Loucy (cell line): ENCODE data around the gene PTRH2.

Source experiments
- H2AFZ ChIP-seq: fragments of 200-600 bp; sonication (generic); 2 replicates; pipeline ENCODE4 v1.6.0; 2016; ENCODE audit warnings: antibody characterized with exemption, mild to moderate bottlenecking, low read length, moderate library complexity
- H3F3A ChIP-seq: fragments of 200-600 bp; 2 replicates; pipeline ENCODE4 v1.6.0; 2016; ENCODE audit warnings: antibody characterized with exemption, low read depth, mild to moderate bottlenecking
- H3K27me3 ChIP-seq: fragments of 200-600 bp; sonication (generic); 2 replicates; pipeline ENCODE4 v1.6.1; 2014; ENCODE audit warnings: low read length, mild to moderate bottlenecking; ENCODE audit not compliant: insufficient read depth, poor library complexity, severe bottlenecking
- H3K36me3 ChIP-seq: fragments of 200-600 bp; sonication (generic); 2 replicates; pipeline ENCODE4 v1.6.1; 2016; ENCODE audit warnings: low read length; ENCODE audit not compliant: insufficient read depth
- H3K4me1 ChIP-seq: fragments of 200-600 bp; sonication (generic); 2 replicates; pipeline ENCODE4 v1.5.1; 2014; ENCODE audit warnings: low read length, mild to moderate bottlenecking; ENCODE audit not compliant: insufficient read depth, poor library complexity, severe bottlenecking
- H3K4me2 ChIP-seq: fragments of 200-600 bp; sonication (generic); 2 replicates; pipeline ENCODE4 v1.6.0; 2014; ENCODE audit warnings: antibody characterized with exemption, low read length, low read depth, mild to moderate bottlenecking; ENCODE audit not compliant: poor library complexity, severe bottlenecking
- H3K4me3 ChIP-seq: fragments of 200-600 bp; sonication (generic); 2 replicates; pipeline ENCODE4 v1.5.1; 2014; ENCODE audit warnings: low read length, mild to moderate bottlenecking, mixed read lengths; ENCODE audit not compliant: poor library complexity, severe bottlenecking
- H3K79me2 ChIP-seq: fragments of 200-600 bp; sonication (generic); 2 replicates; pipeline ENCODE4 v1.6.1; 2014; ENCODE audit warnings: low read length; ENCODE audit not compliant: insufficient read depth
- H3K9ac ChIP-seq: fragments of 200-600 bp; sonication (generic); 2 replicates; pipeline ENCODE4 v1.6.0; 2014; ENCODE audit warnings: mild to moderate bottlenecking, low read depth, low read length, moderate library complexity; ENCODE audit not compliant: poor library complexity, severe bottlenecking
- H3K9me2 ChIP-seq: fragments of 200-600 bp; sonication (generic); replicated peaks from 2 replicates; pipeline ENCODE4 v1.6.1; 2016; ENCODE audit warnings: low read depth, low read length, mixed read lengths
- H3K9me3 ChIP-seq: fragments of 200-600 bp; sonication (generic); 2 replicates; pipeline ENCODE4 v1.6.1; 2014; ENCODE audit warnings: mild to moderate bottlenecking, antibody characterized with exemption, low read length, low read depth; ENCODE audit not compliant: insufficient read depth
- H4K20me1 ChIP-seq: fragments of 200-600 bp; sonication (generic); 2 replicates; pipeline ENCODE4 v1.6.0; 2014; ENCODE audit warnings: antibody characterized with exemption, low read length, mild to moderate bottlenecking; ENCODE audit not compliant: insufficient read depth, poor library complexity, severe bottlenecking
- CTCF ChIP-seq: fragments of 200-600 bp; sonication (generic); conservative IDR thresholded peaks from 2 replicates; pipeline ENCODE4 v1.5.1; 2014; ENCODE audit warnings: mild to moderate bottlenecking, antibody characterized with exemption, low read length
- EZH2phosphoT487 ChIP-seq: fragments of 200-600 bp; IDR thresholded peaks from 2 replicates; pipeline ENCODE4 v1.6.1; 2018; ENCODE audit warnings: antibody characterized with exemption, mild to moderate bottlenecking, moderate library complexity, borderline replicate concordance

PTRH2 gene

DNA sequence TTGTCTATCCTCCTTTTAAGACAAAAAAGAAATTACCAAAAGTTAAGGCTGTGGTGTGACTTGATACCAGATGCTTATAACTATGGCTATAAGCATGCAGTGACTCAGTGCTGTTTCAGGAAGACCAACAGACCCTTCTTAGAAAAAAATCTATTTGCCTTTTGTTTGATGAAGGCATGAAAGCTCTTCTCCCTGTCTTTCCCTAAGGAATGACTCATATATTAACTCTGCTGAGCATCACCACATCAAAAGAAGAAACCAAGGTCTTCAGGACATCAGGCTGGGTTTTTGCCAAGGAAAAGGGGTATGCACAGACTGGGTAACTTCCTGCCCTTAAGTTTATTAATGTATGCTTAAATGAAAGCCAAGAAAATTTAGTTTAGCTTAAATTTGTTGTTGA, 47.3 kb upstream of the PTRH2 start:
- Histone ChIP-seq H3K4me2 (peak overlapping the region; percentile 84), H3K9ac (peak overlapping the region; percentile 77), H3K4me3 (peak overlapping the region; percentile 70)

DNA sequence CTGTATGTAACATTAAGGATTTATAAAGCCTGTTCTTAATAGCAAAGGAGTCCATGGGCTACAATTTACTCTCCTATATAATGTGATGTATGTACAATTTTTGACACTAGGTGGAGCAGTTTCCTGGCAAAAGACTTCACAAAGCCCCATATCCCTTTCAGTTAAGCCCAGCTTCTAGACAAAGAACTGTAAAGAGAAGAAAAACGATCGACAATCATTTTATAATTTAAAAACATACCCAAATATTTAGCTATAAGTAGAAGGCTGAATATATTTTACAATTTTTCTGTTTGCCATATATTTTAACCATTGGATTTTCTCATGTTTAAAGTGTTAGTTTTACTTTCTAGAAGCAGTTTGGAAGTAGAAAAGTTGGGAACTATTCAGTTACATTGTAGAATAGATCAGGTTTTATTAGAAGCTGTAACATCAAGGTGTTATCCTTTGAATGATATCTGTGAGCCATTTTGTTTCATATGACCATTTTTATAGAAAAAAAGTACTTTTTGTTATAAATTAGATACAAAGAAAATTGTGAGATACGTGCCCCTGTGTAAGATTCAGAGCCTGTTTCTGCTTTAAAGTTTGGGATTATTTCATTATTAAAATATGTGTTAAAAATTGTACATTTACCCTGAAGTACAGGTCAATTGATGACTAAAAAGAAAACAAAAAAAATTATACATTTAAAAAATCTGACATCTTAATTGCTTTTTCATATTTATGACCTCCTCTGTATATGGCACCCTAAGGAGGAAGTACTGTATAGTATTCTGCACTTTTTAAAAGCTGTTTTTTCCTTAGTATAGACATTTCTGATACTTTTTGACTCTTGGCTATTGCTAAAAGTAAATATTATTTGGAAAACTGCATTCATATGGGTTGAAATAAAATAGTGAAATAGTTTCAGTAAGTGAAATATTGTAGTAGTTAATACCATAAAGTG, 46.6 kb upstream of the PTRH2 start:
- no peaks in the 10 kb centered on the region for H3F3A ChIP-seq
- peaks cover 16% of the 10 kb centered on the region for H3K4me1 ChIP-seq
- no peaks in the 10 kb centered on the region for H3K9me3 ChIP-seq
- H3K36me3 ChIP-seq, result peaks cover 8% of the 10 kb centered on the region; the same call in 1 of the 2 replicates
- no peak for TF ChIP-seq EZH2phosphoT487
- peak; percentile 85 for TF ChIP-seq CTCF
- peak overlapping the region; percentile 83 for H2AFZ ChIP-seq
- no peaks in the 10 kb centered on the region for H4K20me1 ChIP-seq
- peak overlapping the region; percentile 77 for H3K9ac ChIP-seq
- H3K9me2 ChIP-seq, result no peaks in the 10 kb centered on the region
- peak overlapping the region; percentile 70 for H3K4me3 ChIP-seq
- H3K79me2 ChIP-seq, result no peaks in the 10 kb centered on the region
- no peaks in the 10 kb centered on the region for H3K27me3 ChIP-seq
- H3K4me2 ChIP-seq, result peak overlapping the region; percentile 84

More for the DNA sequence above, 47.3 kb upstream of the PTRH2 start:
- Histone ChIP-seq H3K4me1 (peaks cover 16% of the 10 kb centered on the region), H3K9me3 (no peaks in the 10 kb centered on the region; the same call in 1 of the 2 replicates), H3K79me2 (no peaks in the 10 kb centered on the region), H4K20me1 (no peaks in the 10 kb centered on the region), H3K9me2 (no peaks in the 10 kb centered on the region), H3K36me3 (peaks cover 9% of the 10 kb centered on the region; the same call in 1 of the 2 replicates), H3K27me3 (no peaks in the 10 kb centered on the region), H2AFZ (peak overlapping the region; percentile 83), H3F3A (no peaks in the 10 kb centered on the region)
- TF ChIP-seq CTCF, result no peak

- Histone ChIP-seq H3K4me2 (no peak overlapping the region), H3K36me3 (peaks cover 2% of the 10 kb centered on the region; the same call in 1 of the 2 replicates), H3K4me1 (peaks cover 16% of the 10 kb centered on the region), H3K9me3 (no peaks in the 10 kb centered on the region), H3K79me2 (no peaks in the 10 kb centered on the region), H3K9ac (no peak overlapping the region), H3K9me2 (no peaks in the 10 kb centered on the region), H3K27me3 (no peaks in the 10 kb centered on the region), H2AFZ (no peak overlapping the region), H3F3A (no peaks in the 10 kb centered on the region), H4K20me1 (no peaks in the 10 kb centered on the region), H3K4me3 (no peak overlapping the region)
- no peak for TF ChIP-seq CTCF
Observed at GRCh38 chr17:59752922-59753321, 45.7 kb upstream of the PTRH2 start.
